A673 (cell line): ENCODE data around the gene LGR4.
"Not testable (repeated sequence)": the region's sequence is repeated elsewhere in the genome, so short reads cannot be mapped to it uniquely, and the experiment has no call there.

Experiments
- CTCF ChIP-seq: fragments of 300-800, 200-600 bp; sonication (generic); conservative IDR thresholded peaks from 2 replicates; pipeline ENCODE4 v1.5.1; 2017; ENCODE audit warnings: low read depth, mild to moderate bottlenecking, antibody characterized with exemption, low read length, moderate library complexity, mixed read lengths
- EZH2 ChIP-seq: fragments of 200-600 bp; sonication (generic); IDR thresholded peaks from 2 replicates; pipeline ENCODE4 v1.6.1; 2017; ENCODE audit warnings: borderline replicate concordance, low read depth, mild to moderate bottlenecking, mixed read lengths, antibody characterized with exemption, low read length; ENCODE audit not compliant: poor library complexity, severe bottlenecking

GRCh38 chr11:27517490-27517889, 44.9 kb upstream of the LGR4 start:
- TF ChIP-seq CTCF, EZH2: not testable (repeated sequence)
